NCI-H526 (cell line): ENCODE measurements around the gene VCP.

Experiments
- DNase-seq, 2 experiments: peaks; one replicate each; lab custom pipeline; 2025; lab: John Stamatoyannopoulos, UW

VCP gene

GRCh38 chr9:35072461-35073278 is at the start of gene VCP:
TSS of gene VCP (minus strand) at chr9:35072625. CDS start at chr9:35072353, 272 bp downstream.
- DNase-seq: peak; percentile 98 to 99

GRCh38 chr9:35116898-35117551 is 44.6 kb upstream of the VCP start:
- DNase-seq: peak; percentile 81 to 96

DNA sequence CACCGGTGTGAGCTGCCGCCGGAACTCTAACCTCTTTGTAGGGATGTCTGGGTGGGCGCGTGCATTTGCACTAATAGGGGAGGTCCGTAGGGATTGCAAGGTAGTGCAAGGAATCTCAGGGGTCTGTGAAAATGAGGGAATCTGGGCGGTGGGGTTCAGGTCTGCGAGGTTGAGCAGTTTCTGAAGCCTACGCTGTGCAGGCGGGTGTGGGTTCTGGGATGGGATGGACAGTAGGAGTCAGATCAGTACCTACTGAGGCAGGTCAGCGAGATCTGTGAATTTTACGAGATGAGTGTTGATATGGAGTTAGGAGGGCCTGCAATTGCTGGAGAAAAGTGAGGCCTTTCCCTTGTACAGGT is 44.1 kb upstream of the VCP start:
- no peak for DNase-seq

DNA sequence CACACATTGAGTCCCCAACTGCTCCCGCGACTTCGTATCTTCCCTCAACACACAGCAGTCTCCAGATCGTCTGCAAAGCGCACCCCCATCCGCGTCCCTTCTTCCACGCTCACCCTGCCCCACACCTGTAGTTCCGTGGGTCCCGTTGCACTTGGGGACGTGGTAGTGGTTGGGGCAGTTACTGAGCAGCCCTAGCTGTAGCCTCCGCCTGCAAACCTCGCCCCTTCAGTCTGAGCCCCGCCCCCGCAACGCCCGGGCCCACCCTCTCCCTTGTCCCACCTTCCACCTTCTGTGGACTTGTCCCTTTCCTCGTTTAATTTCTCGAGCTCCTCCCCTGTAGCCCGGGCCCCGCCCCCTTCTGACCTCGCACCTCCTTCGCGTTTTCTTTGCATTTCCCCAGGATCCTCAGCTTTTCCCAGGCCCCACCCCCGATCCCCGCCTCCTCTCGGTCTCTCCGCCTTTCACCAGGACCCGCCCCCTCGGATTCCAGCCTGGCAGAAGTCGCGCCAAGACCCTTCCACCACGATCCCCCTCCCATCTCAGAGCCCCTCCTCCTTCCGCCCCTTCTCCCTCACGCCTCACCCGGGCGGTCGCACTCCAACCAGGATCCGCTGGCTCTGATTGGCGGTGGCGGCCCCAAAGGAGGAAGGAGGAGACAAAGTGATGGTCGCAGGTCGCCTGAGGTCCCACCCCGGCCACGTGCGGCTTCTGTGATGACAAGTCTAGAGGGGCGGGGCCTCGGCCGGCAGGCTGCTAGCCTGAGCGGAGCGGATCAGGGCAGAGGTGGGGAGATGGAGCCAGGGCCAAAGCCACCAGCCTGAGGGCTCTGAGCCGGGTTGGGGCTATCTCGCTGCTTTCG is 43.5 kb upstream of the VCP start, which contains the start of gene ATOSB:
Gene ATOSB, minus strand, starts transcription at position 183 of the 859 bp plus-strand sequence. CDS start 7,588 bp downstream, outside the sequence.
- peak; percentile 90 to 93 for DNase-seq

GRCh38 chr9:35114840-35115628 is 42.6 kb upstream of the VCP start:
- DNase-seq: peak in 1 of 2 experiments; percentile 26

DNA sequence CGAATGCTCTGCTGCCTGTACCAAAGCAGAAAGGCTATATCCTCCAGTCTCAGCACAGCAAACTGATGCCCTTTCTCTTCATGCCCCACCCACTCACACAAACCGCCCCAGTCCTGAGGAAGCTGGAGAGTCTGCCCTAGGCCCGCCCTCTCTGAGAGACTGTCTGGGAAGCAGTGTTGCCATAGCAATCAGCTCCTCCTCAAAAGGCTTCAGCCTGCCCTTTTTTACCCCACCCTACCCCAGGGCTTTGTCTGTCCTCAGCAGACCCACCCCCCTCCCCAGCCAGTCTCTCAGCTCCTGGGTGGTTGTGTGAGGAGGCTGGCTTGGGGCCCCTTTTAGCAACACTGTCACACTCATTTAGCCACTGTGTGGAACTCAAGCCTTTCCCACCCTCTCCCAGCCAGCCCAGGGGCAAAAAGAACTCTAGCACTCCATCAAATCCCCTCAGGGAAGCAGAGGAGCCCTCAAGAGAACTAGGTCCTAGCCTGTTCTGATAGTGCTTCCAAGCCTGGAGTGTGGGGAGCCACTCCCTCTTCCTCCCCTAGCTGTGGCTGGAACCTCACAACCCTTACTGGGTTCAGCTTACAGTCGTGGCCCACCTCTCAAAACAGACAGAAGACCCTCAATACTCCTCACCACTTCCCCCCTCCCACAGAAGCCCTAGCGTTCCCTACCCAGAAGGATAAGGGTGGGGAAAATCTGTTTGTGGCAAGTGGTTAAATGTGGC is 41.9 kb upstream of the VCP start:
- peak; percentile 47 to 70 for DNase-seq

DNA sequence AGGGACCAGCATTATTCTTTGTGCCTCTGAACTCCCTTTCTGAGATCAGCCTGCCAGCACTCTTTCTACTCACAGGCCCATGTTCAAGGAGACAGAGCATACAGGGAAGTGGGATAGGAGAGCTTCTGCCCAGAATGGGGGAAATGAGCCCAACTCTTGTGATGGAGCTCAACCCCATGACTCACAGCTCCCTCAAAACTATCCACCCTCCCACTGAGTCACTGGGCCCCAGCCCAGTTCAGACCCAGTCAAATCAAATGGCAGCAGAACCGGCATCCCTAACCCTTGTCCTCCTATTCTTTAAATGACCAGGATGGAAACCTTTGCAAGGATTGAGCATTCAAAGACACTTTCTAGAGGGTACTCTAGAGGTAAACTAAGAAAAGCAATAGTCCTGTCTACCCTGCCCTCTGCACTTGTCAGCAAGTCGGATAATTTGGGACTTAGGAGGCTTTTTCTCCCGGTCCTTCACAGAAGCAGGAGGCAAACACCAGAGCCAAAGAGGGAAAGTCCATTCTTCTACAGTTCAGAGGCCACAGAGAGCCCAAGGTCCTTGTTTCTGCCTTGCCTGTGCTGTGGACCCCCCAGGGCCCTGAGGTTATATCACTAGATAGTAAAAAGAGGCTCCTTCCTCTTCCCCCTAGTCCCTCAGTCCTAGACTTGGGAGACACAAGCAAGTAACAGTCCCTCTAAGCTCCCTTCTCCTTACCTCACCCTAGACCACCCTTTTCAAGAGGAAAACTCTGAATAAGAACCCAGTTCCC is 40.0 kb upstream of the VCP start:
- no peak for DNase-seq

- DNase-seq: peak; percentile 94 to 98
Observed at GRCh38 chr9:35111001-35111933, 38.8 kb upstream of the VCP start.

GRCh38 chr9:35110327-35110761 is 37.9 kb upstream of the VCP start:
- no peak for DNase-seq

DNA sequence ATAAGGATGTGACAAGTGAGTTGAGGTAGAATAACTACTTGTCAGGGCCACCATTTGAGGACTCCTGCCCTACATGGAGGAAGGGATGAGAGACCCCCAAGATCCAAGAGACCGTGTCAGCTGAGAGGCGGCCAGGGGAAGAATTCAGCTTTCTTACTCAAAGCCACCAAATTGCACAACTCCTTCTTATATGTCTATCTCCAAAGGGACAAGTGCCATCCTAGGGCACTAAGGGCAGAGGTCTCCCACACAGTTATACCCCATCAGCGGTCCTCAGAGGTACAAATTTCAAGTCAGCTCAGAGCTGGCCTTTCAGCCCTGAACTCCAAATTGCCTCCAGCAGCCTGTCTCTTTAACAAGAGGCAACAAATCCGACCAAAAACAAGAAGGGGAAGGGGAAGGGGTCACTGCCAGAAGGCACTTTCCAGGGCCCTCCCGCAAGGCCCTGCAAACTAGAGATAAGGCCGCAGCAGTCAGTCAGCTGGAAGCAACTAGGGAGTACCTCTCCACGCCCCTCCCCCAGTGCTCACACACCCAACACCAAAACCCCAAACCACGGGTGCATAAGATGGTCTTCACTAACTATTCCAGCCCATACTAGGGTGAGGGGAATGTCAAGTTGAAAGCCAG is 36.6 kb upstream of the VCP start:
- no peak for DNase-seq

DNA sequence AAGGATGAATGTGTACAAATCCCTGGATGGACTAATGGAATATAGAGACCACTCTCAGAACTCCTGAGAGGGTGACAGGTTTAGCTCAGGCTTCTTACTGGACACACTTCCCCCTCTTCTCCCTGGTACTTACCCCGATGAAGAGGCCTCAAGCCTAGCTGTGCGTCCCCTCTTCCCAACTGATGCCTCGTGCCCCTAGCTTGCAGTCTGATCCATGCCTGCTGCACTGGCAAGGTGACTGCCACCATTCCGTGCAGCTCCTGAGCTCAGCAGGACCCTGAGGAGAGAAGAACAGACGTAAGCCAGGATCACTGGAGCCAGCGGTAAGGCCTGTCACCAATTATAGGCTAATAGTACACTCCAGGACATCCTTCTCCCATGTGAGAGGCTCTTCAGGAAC is 36.0 kb upstream of the VCP start:
- DNase-seq: no peak

DNA sequence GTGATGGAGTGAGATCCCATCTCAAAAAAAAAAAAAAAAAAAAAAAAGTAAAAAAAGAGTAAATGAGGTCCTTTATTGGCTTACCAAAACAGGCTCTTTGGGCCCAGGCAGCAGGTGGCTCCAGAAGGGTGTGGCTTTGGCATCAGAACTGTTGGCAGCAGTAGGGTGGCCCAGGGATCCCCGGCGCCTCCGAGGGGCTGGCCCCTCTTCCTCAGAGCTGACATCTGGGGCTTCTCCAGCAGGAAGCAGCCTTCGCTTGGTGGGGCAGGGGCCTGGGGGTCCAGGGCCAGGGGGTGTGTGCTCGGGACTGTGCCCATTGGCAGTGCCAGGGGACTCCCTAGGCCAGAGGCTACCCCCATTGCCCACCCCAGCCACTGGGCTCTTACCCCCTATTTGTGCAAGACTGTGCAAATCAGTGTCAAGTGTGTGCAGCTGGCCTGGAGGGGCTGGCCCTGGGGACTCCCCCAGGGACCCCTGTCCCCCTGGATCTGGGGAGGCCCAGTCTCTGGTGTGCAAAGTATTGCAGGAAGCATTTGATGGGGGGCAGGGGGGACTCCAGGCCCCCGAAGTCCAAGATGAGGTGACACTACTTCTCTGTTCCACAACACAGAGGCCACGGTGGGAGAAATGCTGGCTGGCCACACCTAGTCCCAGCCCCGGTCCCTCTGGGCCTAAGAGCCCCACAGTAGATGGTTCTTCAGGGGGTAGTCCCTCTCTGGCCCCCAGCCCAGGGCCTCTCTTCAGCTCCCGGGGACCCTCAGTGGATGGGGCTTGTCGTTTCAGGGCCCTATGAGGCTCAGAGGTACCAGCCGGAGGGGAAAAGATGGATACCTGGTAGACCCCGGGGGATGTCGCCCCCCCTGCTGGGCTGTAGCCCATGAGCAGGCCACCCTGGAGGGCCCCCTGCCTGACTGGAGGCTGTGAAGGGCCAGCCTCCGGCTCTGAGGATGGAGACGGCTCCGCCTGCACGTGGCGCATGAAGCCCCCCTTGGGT is 35.2 kb upstream of the VCP start:
- DNase-seq: no peak

- no peak for DNase-seq
Observed at GRCh38 chr9:35106343-35106730, 33.9 kb upstream of the VCP start.

- no peak for DNase-seq
Observed at GRCh38 chr9:35105571-35106342, 33.3 kb upstream of the VCP start.

DNA sequence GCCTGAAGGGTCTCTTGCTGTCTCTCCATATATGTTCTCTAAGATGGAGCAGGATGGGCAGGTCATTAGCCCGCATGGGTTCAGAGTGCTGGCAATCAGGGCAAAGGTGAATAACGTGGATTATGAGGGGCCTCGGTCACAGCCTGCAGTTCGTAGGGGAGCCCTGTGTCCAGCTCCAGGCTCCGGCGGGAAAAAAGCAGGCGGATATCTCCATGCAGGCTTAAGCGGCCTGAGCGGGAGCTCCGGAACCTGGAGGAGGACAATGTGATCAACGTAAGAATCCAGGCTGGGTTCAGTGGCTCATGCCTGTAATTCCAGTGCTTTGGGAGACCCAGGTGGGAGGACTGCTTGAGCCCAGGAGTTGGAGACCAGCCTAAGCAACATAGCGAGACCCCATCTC is 32.7 kb upstream of the VCP start:
- DNase-seq: no peak

GRCh38 chr9:35104586-35104985 is 32.2 kb upstream of the VCP start:
- no peak for DNase-seq
